Mesenchymal stem cell (in vitro differentiated cells and primary cell): ENCODE measurements around the gene KRT13.

Source experiments
- DNase-seq: peaks from one replicate; pipeline ENCODE4 v3.0.0-alpha.2; 2013
- H2AFZ ChIP-seq: one replicate; pipeline ENCODE4 v1.6.1; 2013; ENCODE audit warnings: low read depth, mild to moderate bottlenecking, control low read depth, inconsistent platforms, low read length, moderate library complexity
- H2AK5ac ChIP-seq: 2 replicates; pipeline ENCODE4 v1.6.1; 2013; ENCODE audit warnings: low read length, moderate library complexity, mild to moderate bottlenecking, inconsistent platforms; ENCODE audit not compliant: severe bottlenecking
- H2BK120ac ChIP-seq: one replicate; pipeline ENCODE4 v1.6.1; 2013; ENCODE audit warnings: low read depth, mild to moderate bottlenecking, inconsistent platforms, low read length, moderate library complexity
- H2BK12ac ChIP-seq, 2 experiments: one replicate each; pipeline ENCODE4 v1.6.1; 2013; ENCODE audit warnings: inconsistent platforms in 2 of 2, low read length in 2 of 2, mild to moderate bottlenecking in 2 of 2, moderate library complexity in 2 of 2, control low read depth in 1 of 2
- H2BK15ac ChIP-seq: one replicate; pipeline ENCODE4 v1.6.1; 2013; ENCODE audit warnings: mild to moderate bottlenecking, low read depth, inconsistent platforms; ENCODE audit not compliant: poor library complexity, severe bottlenecking
- H2BK5ac ChIP-seq: 2 replicates; pipeline ENCODE4 v1.6.1; 2013; ENCODE audit warnings: low read depth, mild to moderate bottlenecking, low read length, control low read depth, inconsistent platforms; ENCODE audit not compliant: poor library complexity, severe bottlenecking
- H3K14ac ChIP-seq, 2 experiments: one replicate each; pipeline ENCODE4 v1.6.1; 2013; ENCODE audit warnings: inconsistent platforms in 2 of 2, low read length in 2 of 2, control low read depth in 1 of 2, mild to moderate bottlenecking in 1 of 2, moderate library complexity in 1 of 2
- H3K18ac ChIP-seq, 2 experiments: one replicate each; pipeline ENCODE4 v1.6.1; 2013; ENCODE audit warnings: inconsistent platforms in 2 of 2, low read length in 2 of 2, control low read depth in 1 of 2, low read depth in 1 of 2, mild to moderate bottlenecking in 1 of 2
- H3K23ac ChIP-seq, 2 experiments: one replicate each; pipeline ENCODE4 v1.6.1; 2013; ENCODE audit warnings: inconsistent platforms in 2 of 2, low read length in 2 of 2, mild to moderate bottlenecking in 2 of 2, moderate library complexity in 2 of 2, control low read depth in 1 of 2
- H3K27ac ChIP-seq: 2 replicates; pipeline ENCODE4 v1.5.1; 2013; ENCODE audit warnings: mild to moderate bottlenecking, moderate library complexity, low read length, control low read depth, inconsistent platforms; ENCODE audit not compliant: poor library complexity, severe bottlenecking
- H3K27me3 ChIP-seq, 2 experiments: 2 replicates each; pipeline versions ENCODE4 v1.6.1 to v1.7.0; 2013; ENCODE audit warnings: low read length in 2 of 2, mild to moderate bottlenecking in 2 of 2, moderate library complexity in 2 of 2, control low read depth in 1 of 2, inconsistent platforms in 1 of 2; ENCODE audit not compliant: control insufficient read depth in 1 of 2, insufficient read depth in 1 of 2
- H3K36me3 ChIP-seq, 2 experiments: 2 replicates each; pipeline versions ENCODE4 v1.6.1 to v1.7.0; 2013; ENCODE audit warnings: low read length in 2 of 2, control low read depth in 1 of 2, inconsistent platforms in 1 of 2, low read depth in 1 of 2, mild to moderate bottlenecking in 1 of 2; ENCODE audit not compliant: insufficient read depth in 2 of 2, control insufficient read depth in 1 of 2
- H3K4ac ChIP-seq, 2 experiments: one replicate each; pipeline ENCODE4 v1.6.1; 2013; ENCODE audit warnings: inconsistent platforms in 2 of 2, low read length in 2 of 2, mild to moderate bottlenecking in 2 of 2, moderate library complexity in 2 of 2, control low read depth in 1 of 2, low read depth in 1 of 2
- H3K4me1 ChIP-seq: 2 replicates; pipeline ENCODE4 v1.6.1; 2013; ENCODE audit warnings: low read depth, low read length, control low read depth; ENCODE audit not compliant: control insufficient read depth, insufficient read depth
- H3K4me2 ChIP-seq: 2 replicates; pipeline ENCODE4 v1.6.1; 2013; ENCODE audit warnings: low read length, mild to moderate bottlenecking, inconsistent platforms; ENCODE audit not compliant: poor library complexity, severe bottlenecking
- H3K4me3 ChIP-seq, 2 experiments: 2 replicates each; pipeline versions ENCODE4 v1.5.1 to v1.7.0; 2013; ENCODE audit warnings: low read length in 2 of 2, mild to moderate bottlenecking in 2 of 2, control low read depth in 1 of 2, low read depth in 1 of 2; ENCODE audit not compliant: insufficient read depth in 1 of 2
- H3K79me1 ChIP-seq: replicated peaks from 2 replicates; pipeline ENCODE4 v1.6.1; 2013; ENCODE audit warnings: mild to moderate bottlenecking, control low read depth, low read length, inconsistent platforms; ENCODE audit not compliant: poor library complexity, severe bottlenecking
- H3K9ac ChIP-seq: 2 replicates; pipeline ENCODE4 v1.7.0; 2013; ENCODE audit warnings: mild to moderate bottlenecking, low read length, moderate library complexity
- H3K9me3 ChIP-seq: 2 replicates; pipeline ENCODE4 v1.7.0; 2013; ENCODE audit warnings: mild to moderate bottlenecking, low read length; ENCODE audit not compliant: control insufficient read depth
- H4K8ac ChIP-seq: one replicate; pipeline ENCODE4 v1.6.1; 2013; ENCODE audit warnings: inconsistent platforms, mild to moderate bottlenecking, low read length, moderate library complexity
- H4K91ac ChIP-seq: one replicate; pipeline ENCODE4 v1.6.1; 2013; ENCODE audit warnings: mild to moderate bottlenecking, low read length, inconsistent platforms
- WGBS: methylation state at CpG from one replicate; pipeline ENCODE4 v1.1.7; 2013; ENCODE audit warnings: mixed read lengths; 5-methylcytosine and 5-hydroxymethylcytosine counted together

The KRT13 gene

GRCh38 chr17:41474863-41475262, 30.5 kb downstream of the KRT13 start:
- Histone ChIP-seq H3K9ac (no peak overlapping the region), H3K36me3 (no peaks in the 10 kb centered on the region), H2BK5ac (no peak overlapping the region), H3K9me3 (peaks cover 20% of the 10 kb centered on the region), H2BK12ac (no peak overlapping the region), H3K27me3 (peaks cover 0 to 78% of the 10 kb centered on the region in 2 experiments), H3K14ac (no peak overlapping the region), H4K91ac (no peak overlapping the region), H3K23ac (no peak overlapping the region), H2AFZ (no peak overlapping the region), H2AK5ac (no peak overlapping the region), H2BK15ac (no peak overlapping the region), H3K4me2 (no peak overlapping the region), H3K79me1 (no peaks in the 10 kb centered on the region), H4K8ac (no peak overlapping the region), H2BK120ac (no peak overlapping the region), H3K27ac (no peak overlapping the region), H3K4me1 (no peaks in the 10 kb centered on the region), H3K18ac (no peak overlapping the region), H3K4ac (no peak overlapping the region), H3K4me3 (no peak overlapping the region)
- DNase-seq = no peak
- 86% methylated on average over 7 of the region's 8 CpGs for WGBS

- no peak overlapping the region for H3K14ac ChIP-seq
- peak overlapping the region in 1 of 2 experiments; percentile 10 for H3K4me3 ChIP-seq
- peaks cover 25% of the 10 kb centered on the region for H3K9me3 ChIP-seq
- no peak overlapping the region for H3K23ac ChIP-seq
- no peak overlapping the region for H3K27ac ChIP-seq
- H2BK15ac ChIP-seq = no peak overlapping the region
- H2BK5ac ChIP-seq = no peak overlapping the region
- H3K4me2 ChIP-seq = no peak overlapping the region
- no peak for DNase-seq
- H3K4me1 ChIP-seq = peaks cover 2% of the 10 kb centered on the region
- H4K8ac ChIP-seq = no peak overlapping the region
- H3K79me1 ChIP-seq = no peaks in the 10 kb centered on the region
- no peak overlapping the region for H3K9ac ChIP-seq
- no peaks in the 10 kb centered on the region for H3K36me3 ChIP-seq
- peaks cover 0 to 62% of the 10 kb centered on the region in 2 experiments for H3K27me3 ChIP-seq
- H2AFZ ChIP-seq = no peak overlapping the region
- H3K4ac ChIP-seq = no peak overlapping the region
- no peak overlapping the region for H2BK12ac ChIP-seq
- H2BK120ac ChIP-seq = no peak overlapping the region
- H4K91ac ChIP-seq = no peak overlapping the region
- no peak overlapping the region for H3K18ac ChIP-seq
- no peak overlapping the region for H2AK5ac ChIP-seq
Observed at GRCh38 chr17:41468346-41468745, 37.1 kb downstream of the KRT13 start.

- Histone ChIP-seq H3K4me2 (no peak overlapping the region), H3K4me1 (peaks cover 2% of the 10 kb centered on the region), H3K18ac (no peak overlapping the region), H2BK12ac (no peak overlapping the region), H2BK15ac (no peak overlapping the region), H3K23ac (no peak overlapping the region), H2BK120ac (no peak overlapping the region), H3K4ac (no peak overlapping the region), H4K8ac (no peak overlapping the region), H3K36me3 (no peaks in the 10 kb centered on the region), H2AK5ac (no peak overlapping the region), H2AFZ (no peak overlapping the region), H3K9me3 (peaks cover 25% of the 10 kb centered on the region), H3K9ac (no peak overlapping the region), H3K79me1 (no peaks in the 10 kb centered on the region), H3K27me3 (peaks cover 0 to 64% of the 10 kb centered on the region in 2 experiments), H3K14ac (no peak overlapping the region), H3K27ac (no peak overlapping the region), H3K4me3 (no peak overlapping the region), H4K91ac (no peak overlapping the region), H2BK5ac (no peak overlapping the region)
- 72% methylated on average over 4 of the region's 4 CpGs for WGBS
- no peak for DNase-seq
Observed at GRCh38 chr17:41467561-41467960, 37.9 kb downstream of the KRT13 start.

- Histone ChIP-seq H3K4me3 (peak within 1 kb of the TSS; percentile 10 to 18), H3K4me2 (no peak within 1 kb of the TSS), H4K91ac (no peak within 1 kb of the TSS), H3K27me3 (peaks cover 0 to 65% of the 10 kb centered on the region in 2 experiments), H3K9me3 (peaks cover 21% of the 10 kb centered on the region), H2BK5ac (no peak within 1 kb of the TSS), H3K36me3 (no peaks in the 10 kb centered on the region), H3K9ac (no peak within 1 kb of the TSS), H2AFZ (no peak within 1 kb of the TSS), H2BK15ac (no peak within 1 kb of the TSS), H3K23ac (no peak within 1 kb of the TSS), H3K27ac (no peak within 1 kb of the TSS), H3K14ac (no peak within 1 kb of the TSS), H2BK120ac (no peak within 1 kb of the TSS), H3K79me1 (no peaks in the 10 kb centered on the region), H3K18ac (no peak within 1 kb of the TSS), H3K4me1 (peaks cover 2% of the 10 kb centered on the region), H2BK12ac (no peak within 1 kb of the TSS), H4K8ac (no peak within 1 kb of the TSS), H3K4ac (no peak within 1 kb of the TSS), H2AK5ac (no peak within 1 kb of the TSS)
- DNase-seq = no peak
- 88% methylated on average over 14 of the region's 14 CpGs for WGBS
Observed at GRCh38 chr17:41466988-41467387, 38.4 kb downstream of the KRT13 start, which contains the start of gene KRT32. KRT32 (minus strand) TSS chr17:41467386; CDS start chr17:41467325, 61 bp downstream.
